ENCODE data around the gene PRKCE.
"Not testable (repeated sequence)": the region's sequence is repeated elsewhere in the genome, so short reads cannot be mapped to it uniquely, and the experiment has no call there.

The PRKCE gene

GRCh38 chr2:45888641-45889040, 237.2 kb downstream of the PRKCE start:
- no peaks in the 10 kb centered on the region for H3K9me3 ChIP-seq
- H3K36me3 ChIP-seq = no peaks in the 10 kb centered on the region
- no peak for DNase-seq
- intact Hi-C loops (cut with DNase I; ENCODE audit: low total_unique reads) = no loop called here
- H3K27me3 ChIP-seq = no peaks in the 10 kb centered on the region
- H3K4me1 ChIP-seq = peaks cover 0 to 55% (median 41%) of the 10 kb centered on the region in 4 donors
- no peak overlapping the region for H3K4me3 ChIP-seq
- no peak overlapping the region for H3K27ac ChIP-seq
- no peak for TF ChIP-seq CTCF (IDR thresholded peaks at IDR 0.05)

GRCh38 chr2:45889053-45889452, 237.6 kb downstream of the PRKCE start:
- Histone ChIP-seq H3K27me3 (no peaks in the 10 kb centered on the region), H3K9me3 (no peaks in the 10 kb centered on the region), H3K4me3 (no peak overlapping the region), H3K36me3 (no peaks in the 10 kb centered on the region), H3K27ac (no peak overlapping the region), H3K4me1 (peaks cover 0 to 51% (median 36%) of the 10 kb centered on the region in 4 donors)
- intact Hi-C loops (cut with DNase I; ENCODE audit: low total_unique reads) = no loop called here
- DNase-seq = no peak
- TF ChIP-seq CTCF (IDR thresholded peaks at IDR 0.05) = no peak

GRCh38 chr2:45889620-45890370, 238.3 kb downstream of the PRKCE start:
- Histone ChIP-seq H3K27ac (no peak overlapping the region), H3K27me3 (no peaks in the 10 kb centered on the region), H3K36me3 (no peaks in the 10 kb centered on the region), H3K4me1 (peaks cover 0 to 44% (median 31%) of the 10 kb centered on the region in 4 donors), H3K4me3 (no peak overlapping the region), H3K9me3 (no peaks in the 10 kb centered on the region)
- TF ChIP-seq CTCF (IDR thresholded peaks at IDR 0.05) = no peak
- intact Hi-C loops (cut with DNase I; ENCODE audit: low total_unique reads) = no loop called here
- no peak for DNase-seq

GRCh38 chr2:45890371-45890646, 238.8 kb downstream of the PRKCE start:
- intact Hi-C loops (cut with DNase I; ENCODE audit: low total_unique reads); H3K9me3 ChIP-seq; H3K27ac ChIP-seq; H3K4me3 ChIP-seq; H3K36me3 ChIP-seq; DNase-seq; H3K27me3 ChIP-seq: not testable (repeated sequence)
- H3K4me1 ChIP-seq = peaks cover 0 to 38% (median 26%) of the 10 kb centered on the region in 4 donors

GRCh38 chr2:45890819-45891218, 239.3 kb downstream of the PRKCE start:
- intact Hi-C loops (cut with DNase I; ENCODE audit: low total_unique reads) = no loop called here
- peaks cover 0 to 37% (median 21%) of the 10 kb centered on the region in 4 donors for H3K4me1 ChIP-seq
- H3K36me3 ChIP-seq = no peaks in the 10 kb centered on the region
- no peaks in the 10 kb centered on the region for H3K9me3 ChIP-seq
- H3K27me3 ChIP-seq = no peaks in the 10 kb centered on the region
- no peak overlapping the region for H3K27ac ChIP-seq
- no peak for TF ChIP-seq CTCF (IDR thresholded peaks at IDR 0.05)
- DNase-seq = no peak
- H3K4me3 ChIP-seq = no peak overlapping the region

- no peak overlapping the region for H3K4me3 ChIP-seq
- no peak for DNase-seq
- intact Hi-C loops (cut with DNase I; ENCODE audit: low total_unique reads) = no loop called here
- H3K9me3 ChIP-seq = no peaks in the 10 kb centered on the region
- no peaks in the 10 kb centered on the region for H3K36me3 ChIP-seq
- no peak for TF ChIP-seq CTCF (IDR thresholded peaks at IDR 0.05)
- peaks cover 0 to 34% (median 17%) of the 10 kb centered on the region in 4 donors for H3K4me1 ChIP-seq
- H3K27ac ChIP-seq = no peak overlapping the region
- no peaks in the 10 kb centered on the region for H3K27me3 ChIP-seq
These were observed 240.4 kb downstream of the PRKCE start for GRCh38 chr2:45891719-45892424.
